IPS-18c (cell line): Measurements from ENCODE around the gene TLL2.
A peak's percentile ranks its signal among the peaks of the same experiment; 100 is the strongest.

Experiments
- H3K4me3 ChIP-seq: 2 replicates; pipeline ENCODE4 v1.7.0; 2013; ENCODE audit warnings: low read depth, mild to moderate bottlenecking, low read length, moderate library complexity; ENCODE audit not compliant: insufficient read depth
- H3K9me3 ChIP-seq: one replicate; pipeline ENCODE4 v1.6.1; 2013; ENCODE audit warnings: mild to moderate bottlenecking, low read length, moderate library complexity; ENCODE audit not compliant: control insufficient read depth, insufficient read depth

Gene TLL2

DNA sequence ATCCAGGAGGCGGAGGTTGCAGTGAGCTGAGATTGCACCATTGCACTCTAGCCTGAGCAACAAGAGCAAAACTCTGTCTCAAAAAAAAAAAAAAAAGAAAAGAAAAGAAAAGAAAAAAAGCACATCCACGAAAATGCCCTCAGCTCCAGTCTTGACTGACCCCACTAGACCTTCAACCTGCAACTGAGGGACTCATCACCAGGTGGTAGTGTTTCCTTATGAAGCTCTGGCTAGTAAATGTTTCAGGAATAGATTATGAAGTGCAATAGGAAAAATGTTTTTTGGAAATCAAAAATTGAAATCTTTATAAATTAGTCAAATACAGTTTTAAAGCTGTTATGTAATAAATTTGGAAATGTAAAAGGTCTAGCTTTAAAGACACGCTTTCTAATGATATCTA lies 22.4 kb downstream of the TLL2 start:
- peaks cover 4% of the 10 kb centered on the region for H3K9me3 ChIP-seq
- no peak overlapping the region for H3K4me3 ChIP-seq

GRCh38 chr10:96488161-96488935 lies 25.4 kb downstream of the TLL2 start:
- H3K9me3 ChIP-seq = peaks cover 4% of the 10 kb centered on the region
- H3K4me3 ChIP-seq = no peak overlapping the region

DNA sequence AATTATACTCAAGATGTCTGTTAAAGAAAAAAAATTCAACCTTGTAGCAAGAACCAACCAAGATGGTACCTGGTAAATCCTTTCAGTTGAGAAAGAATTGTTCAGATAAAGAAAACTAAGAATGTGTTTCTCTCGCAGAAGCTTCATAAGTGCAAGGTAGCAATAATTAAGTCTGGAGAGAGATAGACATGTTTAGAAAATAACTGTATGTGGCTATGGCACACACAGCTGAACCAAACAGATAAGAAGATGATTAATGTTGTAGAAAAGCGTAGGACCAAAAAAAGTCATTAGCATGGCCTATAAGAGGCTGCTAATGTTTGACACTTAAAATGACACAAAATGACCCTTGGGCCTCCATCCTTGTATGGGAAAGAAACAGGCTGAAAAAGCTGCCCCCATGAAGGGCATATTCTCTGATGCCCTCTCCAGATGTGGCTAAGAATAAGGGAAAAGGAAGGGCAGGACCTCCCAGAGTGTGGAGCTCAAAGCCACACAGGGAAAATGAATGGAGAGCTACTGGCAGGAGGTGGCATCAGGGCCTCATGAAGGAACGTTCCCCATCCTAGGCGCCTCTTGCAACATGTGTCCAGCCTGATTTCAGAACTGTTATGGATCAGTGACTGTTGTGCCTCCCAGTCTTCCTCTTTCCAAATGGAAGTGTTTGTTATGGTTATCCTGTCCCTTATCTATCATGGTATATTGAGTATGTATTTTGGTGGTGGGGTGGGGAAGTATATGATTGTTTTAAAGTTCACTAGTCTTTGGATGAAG lies 30.7 kb downstream of the TLL2 start:
- peaks cover 4% of the 10 kb centered on the region for H3K9me3 ChIP-seq
- no peak overlapping the region for H3K4me3 ChIP-seq

DNA sequence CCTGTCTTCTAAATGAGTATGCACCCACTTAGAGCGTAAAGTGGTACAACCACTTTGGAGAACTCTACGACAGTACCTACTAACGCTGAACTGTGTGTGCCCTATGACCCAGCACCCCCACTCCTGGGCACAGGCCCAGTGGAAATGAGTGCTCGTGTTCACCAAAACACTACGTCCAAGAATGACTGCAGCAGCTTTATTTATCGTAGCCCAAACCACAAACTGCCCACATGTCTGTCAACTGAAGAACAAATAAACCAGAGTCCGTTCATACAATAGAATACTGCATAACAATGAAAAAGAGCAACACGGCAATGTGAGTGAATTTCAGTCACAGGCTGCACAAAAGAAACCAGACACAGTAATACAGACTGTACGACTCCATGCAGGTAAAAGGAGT lies 35.4 kb downstream of the TLL2 start:
- Histone ChIP-seq H3K9me3 (peaks cover 2% of the 10 kb centered on the region), H3K4me3 (no peak overlapping the region)

DNA sequence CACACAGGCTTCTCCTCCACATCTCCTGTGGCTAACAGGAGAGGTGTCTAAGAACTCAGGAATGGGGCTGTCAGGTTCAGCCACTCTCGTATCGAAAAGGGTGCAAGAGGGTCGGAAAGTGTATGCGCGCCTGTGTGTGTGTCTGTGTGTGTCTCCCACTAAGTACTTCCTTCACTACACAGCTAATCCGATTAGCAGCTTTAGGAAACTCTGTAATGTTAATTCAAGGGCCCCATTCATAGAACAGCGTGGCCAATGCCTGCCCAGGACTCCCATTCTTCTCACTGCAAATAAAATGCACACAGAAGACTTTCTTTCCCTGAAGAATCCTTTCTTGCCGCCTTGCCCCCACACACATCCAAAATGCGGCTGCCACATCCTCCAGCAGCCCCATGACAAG lies 39.9 kb downstream of the TLL2 start:
- Histone ChIP-seq H3K4me3 (no peak overlapping the region), H3K9me3 (peaks cover 2% of the 10 kb centered on the region)

GRCh38 chr10:96470116-96470743 lies 43.5 kb downstream of the TLL2 start:
- Histone ChIP-seq H3K4me3 (no peak overlapping the region), H3K9me3 (peaks cover 2% of the 10 kb centered on the region)

- Histone ChIP-seq H3K4me3 (no peak overlapping the region), H3K9me3 (no peaks in the 10 kb centered on the region)
Observed at GRCh38 chr10:96468845-96469244, 44.9 kb downstream of the TLL2 start.

GRCh38 chr10:96465599-96465998 lies 48.1 kb downstream of the TLL2 start:
- Histone ChIP-seq H3K9me3 (no peaks in the 10 kb centered on the region), H3K4me3 (no peak overlapping the region)

DNA sequence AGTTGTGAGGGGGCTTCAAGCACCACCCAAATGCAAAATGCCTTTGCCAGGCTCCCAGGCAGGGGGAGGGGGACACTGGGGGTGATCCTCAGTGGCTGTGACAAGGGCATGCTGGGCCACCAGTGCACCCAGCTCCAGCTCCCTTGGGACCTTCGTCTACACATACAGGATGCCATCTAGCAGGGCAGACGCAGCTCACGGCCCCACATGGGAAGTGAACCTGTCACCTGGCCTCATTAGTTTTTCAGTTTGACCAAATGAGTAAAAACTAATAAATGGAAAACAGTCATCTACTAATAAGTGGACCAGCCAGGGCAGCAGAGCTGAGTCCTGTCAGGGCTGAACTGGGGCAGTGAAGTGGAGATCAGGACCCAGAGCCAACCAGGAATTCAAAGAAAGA lies 50.2 kb downstream of the TLL2 start:
- peaks cover 2% of the 10 kb centered on the region for H3K9me3 ChIP-seq
- no peak overlapping the region for H3K4me3 ChIP-seq

DNA sequence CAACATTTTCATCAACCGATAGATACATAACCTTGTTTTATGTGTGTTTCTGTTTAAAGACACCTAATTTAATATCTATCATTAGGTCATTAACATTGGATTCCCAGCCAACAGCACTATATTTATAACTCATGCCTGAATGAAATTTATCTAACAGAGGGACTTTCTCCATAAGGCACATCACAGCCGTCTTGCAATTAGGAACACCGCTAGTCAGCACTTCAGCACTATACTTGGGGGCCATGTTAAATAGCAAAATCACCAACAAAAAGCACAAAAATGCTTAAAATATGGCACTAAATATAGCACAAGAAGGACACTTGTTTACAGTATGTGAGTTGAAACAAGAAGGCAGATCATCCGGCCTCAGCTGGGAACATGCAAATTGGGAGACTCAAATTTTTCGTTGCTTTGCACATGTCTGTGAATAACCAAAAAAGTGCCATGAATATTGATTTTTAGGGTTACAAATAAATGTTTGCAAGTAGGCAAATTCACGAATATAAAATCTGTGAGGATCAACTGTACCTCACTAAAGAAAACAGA lies 51.0 kb downstream of the TLL2 start:
- Histone ChIP-seq H3K4me3 (no peak overlapping the region), H3K9me3 (peaks cover 2% of the 10 kb centered on the region)

DNA sequence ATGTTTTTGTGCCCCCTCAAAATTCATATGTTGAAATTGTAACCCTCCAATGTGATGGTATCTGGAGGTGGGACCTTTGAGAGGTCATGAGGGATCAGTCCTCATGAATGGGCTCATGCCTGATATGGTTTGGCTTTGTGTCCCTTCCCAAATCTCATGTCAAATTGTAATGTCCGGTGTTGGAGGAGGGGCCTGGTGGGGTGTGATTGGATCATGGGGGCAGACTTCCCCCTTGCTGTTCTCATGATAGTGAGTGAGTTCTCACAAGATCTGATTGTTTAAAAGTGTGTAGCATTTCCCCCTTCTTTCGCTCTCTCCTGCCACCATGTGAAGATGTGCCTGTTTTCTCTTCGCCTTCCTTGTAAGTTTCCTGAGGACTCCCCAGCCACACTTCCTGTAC lies 53.4 kb downstream of the TLL2 start:
- no peak overlapping the region for H3K4me3 ChIP-seq
- H3K9me3 ChIP-seq = peaks cover 2% of the 10 kb centered on the region

- Histone ChIP-seq H3K9me3 (peaks cover 2% of the 10 kb centered on the region), H3K4me3 (no peak overlapping the region)
Observed at GRCh38 chr10:96457341-96457740, 56.4 kb downstream of the TLL2 start.

GRCh38 chr10:96456296-96456840 lies 57.4 kb downstream of the TLL2 start:
- Histone ChIP-seq H3K4me3 (no peak overlapping the region), H3K9me3 (peaks cover 2% of the 10 kb centered on the region)

DNA sequence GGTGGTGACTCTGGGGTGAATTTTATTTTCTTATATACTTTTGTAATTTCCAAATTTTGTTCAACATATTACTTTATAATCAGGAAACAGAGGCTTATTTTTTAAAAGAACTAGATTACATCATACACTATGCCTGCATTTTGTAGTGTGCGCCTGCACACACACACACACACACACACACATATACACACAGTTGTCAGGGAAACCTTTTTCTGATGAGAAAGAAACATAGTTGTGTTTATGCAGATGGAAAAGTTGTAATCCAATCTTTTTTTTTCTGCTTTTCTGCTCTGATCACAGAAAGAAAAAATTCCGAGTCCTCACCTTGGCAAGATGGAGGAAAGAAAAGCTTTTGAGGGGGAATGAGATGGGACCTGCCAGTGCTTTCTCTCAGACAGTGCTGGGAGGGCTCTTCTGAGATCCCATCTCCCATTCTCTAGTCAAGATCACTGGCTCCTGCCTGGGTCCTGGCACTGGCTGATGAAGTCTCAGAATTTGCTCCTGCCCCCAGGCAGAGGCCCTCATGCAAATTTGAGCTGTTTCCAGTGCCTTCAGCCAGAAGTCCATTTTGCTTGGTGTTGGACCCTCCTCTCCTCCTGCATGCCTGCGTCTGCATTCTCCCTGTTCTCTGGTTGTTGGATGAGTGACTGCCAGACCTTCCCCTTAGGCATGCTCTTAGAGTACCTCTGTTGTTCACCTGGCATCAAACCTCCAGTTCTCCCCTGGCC lies 59.7 kb downstream of the TLL2 start:
- Histone ChIP-seq H3K4me3 (no peak overlapping the region; the same call in 1 of the 2 replicates), H3K9me3 (no peaks in the 10 kb centered on the region)

GRCh38 chr10:96452494-96453153 lies 61.1 kb downstream of the TLL2 start:
- no peaks in the 10 kb centered on the region for H3K9me3 ChIP-seq
- peak overlapping the region; percentile 4; the same call in 1 of the 2 replicates for H3K4me3 ChIP-seq

DNA sequence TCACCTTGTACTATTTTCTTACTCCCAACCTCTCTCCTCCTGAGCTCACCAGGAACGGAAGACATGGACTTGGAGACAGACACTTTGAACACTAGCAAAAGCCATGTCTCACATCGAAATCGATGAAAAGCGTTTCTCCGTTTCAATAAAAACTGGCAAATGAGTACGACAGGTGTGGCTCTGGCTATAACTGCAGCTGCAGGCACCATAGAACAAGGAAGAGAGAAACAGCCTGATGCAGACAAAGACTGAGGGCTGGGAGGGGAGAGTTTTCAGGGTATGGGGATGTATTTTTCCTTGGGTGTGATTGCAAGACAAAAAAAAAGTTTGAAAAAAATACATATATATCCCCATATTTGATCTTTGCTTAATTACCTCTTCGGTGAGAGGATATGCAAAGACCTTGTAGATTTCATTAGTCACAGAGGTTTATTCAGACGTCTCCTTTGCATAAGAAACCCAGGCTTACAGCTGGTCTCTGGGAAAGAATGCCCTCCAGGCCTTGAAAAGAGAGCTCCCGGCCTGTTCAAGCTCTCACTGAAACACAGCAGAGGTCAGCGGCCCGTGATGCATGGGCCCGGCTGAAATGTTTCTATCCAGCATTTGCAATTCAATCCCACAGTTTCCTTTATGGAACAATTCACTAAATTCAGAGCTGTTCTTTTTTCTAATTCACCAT lies 63.1 kb downstream of the TLL2 start:
- Histone ChIP-seq H3K9me3 (no peaks in the 10 kb centered on the region), H3K4me3 (no peak overlapping the region)
